ENCODE data around the gene CYFIP1. TPM values are rescaled to one million over a fixed set of nuclear protein-coding genes. Genes with fewer than 3 reads are reported as not detected.

The CYFIP1 gene
- total RNA-seq, 1 experiment from 2014 or later, result 84.2 TPM

DNA sequence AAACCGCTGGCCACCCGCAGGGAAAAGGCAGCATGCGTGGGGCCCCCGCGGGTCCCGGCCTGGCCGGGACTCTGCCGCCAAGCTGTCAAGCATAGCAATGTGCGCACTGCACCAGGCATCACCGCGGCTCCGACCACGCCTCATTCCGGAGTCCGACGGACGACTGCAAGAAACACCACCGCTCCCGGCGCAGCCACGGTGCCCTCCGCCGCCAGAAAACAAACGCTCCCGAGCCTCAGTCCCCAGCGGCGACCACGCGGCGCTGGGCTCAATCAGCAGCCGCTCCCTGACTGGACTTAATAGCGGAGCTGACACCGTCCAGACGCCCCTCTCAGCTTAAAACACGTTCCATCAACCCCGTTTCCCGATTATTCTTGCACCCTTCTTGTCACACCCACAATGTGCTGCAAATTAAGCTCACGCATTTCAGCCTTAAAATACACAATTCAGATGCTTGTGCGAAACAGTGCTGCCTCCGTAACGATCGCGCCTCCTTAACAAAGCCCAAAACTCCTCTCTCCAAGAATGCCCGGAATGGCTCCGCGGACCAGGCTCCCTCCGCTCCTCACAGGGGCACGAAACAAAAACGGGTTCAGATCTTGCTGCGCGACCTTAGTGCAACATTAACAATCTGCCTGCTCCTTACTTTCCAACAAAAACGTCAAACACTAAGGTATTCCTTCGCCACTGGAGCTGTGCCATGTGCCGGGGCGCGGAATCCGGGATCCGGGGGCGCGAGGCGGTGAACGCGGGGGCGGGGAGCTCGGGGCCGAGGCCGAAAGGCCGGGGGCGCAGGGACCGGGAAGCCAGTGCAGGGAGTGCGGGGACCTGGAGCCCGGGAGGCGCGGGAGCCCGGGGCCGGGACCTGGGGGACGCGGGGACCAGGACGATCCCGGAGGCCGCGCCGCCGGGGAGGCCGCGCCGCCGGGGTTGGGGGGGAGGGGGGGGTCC, 655 bp downstream of the CYFIP1 start:
- Histone ChIP-seq H3K36me3 (replicated peaks; ENCODE audit: control insufficient read depth, insufficient read depth, low read length) (no peaks in the 10 kb centered on the region), H3K4me3 (ENCODE audit: insufficient read depth, low read depth, low read length) (peak overlapping the region; percentile 85), H3K27me3 (ENCODE audit: control insufficient read depth, insufficient read depth, low read length) (peaks cover 22% of the 10 kb centered on the region)
- peak; percentile 78 for DNase-seq

DNA sequence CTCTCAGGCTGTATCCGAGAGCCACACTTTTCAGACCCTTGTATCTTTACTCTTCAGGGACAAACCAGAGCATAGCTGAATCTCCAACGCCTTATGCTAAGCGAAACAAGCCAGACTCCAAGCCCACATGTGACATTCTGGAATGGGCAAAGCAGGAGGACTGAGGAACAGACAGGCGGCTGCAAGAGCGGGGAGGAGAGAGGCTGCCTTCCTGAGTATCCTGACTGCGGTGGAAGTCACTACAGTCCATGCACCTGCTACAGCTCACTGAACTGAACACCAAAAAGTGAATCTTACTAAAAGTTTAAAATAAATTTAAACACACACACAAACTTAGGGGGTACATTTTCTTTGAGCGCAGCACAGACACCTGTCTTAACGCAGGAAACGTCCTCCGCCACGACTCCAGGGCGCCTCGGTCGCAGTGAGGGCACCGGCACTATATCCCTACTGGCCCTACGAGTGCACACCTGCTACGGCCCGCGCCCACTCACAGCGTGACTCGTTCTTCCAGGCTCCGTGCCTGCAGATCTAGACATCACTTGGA, 1.4 kb downstream of the CYFIP1 start:
- Histone ChIP-seq H3K36me3 (replicated peaks; ENCODE audit: control insufficient read depth, insufficient read depth, low read length) (no peaks in the 10 kb centered on the region), H3K27me3 (ENCODE audit: control insufficient read depth, insufficient read depth, low read length) (peaks cover 22% of the 10 kb centered on the region), H3K4me3 (ENCODE audit: insufficient read depth, low read depth, low read length) (peak overlapping the region; percentile 85)
- peak; percentile 73 for DNase-seq

DNA sequence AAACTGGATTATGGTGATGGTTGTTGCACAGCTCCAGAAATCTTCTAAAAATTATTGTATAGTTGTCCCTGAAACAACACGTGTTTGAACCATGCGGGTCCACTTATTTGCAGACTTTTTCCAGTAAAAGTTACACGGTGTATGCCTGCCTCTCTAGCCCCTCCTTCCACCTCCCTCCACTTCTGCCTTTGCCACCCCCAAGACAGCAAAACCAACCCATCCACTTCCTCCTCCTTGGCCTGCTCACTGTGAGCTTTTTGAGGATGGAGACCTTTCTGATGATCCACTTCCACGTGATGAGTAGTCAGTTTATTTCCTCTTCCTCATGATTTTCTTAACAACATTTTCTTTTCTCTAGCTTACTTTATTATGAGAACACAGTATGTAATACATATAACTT, 5.4 kb downstream of the CYFIP1 start:
- no peak overlapping the region for H3K4me3 ChIP-seq (ENCODE audit: insufficient read depth, low read depth, low read length)
- H3K36me3 ChIP-seq (replicated peaks; ENCODE audit: control insufficient read depth, insufficient read depth, low read length), result no peaks in the 10 kb centered on the region
- peaks cover 14% of the 10 kb centered on the region for H3K27me3 ChIP-seq (ENCODE audit: control insufficient read depth, insufficient read depth, low read length)
- no peak for DNase-seq

DNA sequence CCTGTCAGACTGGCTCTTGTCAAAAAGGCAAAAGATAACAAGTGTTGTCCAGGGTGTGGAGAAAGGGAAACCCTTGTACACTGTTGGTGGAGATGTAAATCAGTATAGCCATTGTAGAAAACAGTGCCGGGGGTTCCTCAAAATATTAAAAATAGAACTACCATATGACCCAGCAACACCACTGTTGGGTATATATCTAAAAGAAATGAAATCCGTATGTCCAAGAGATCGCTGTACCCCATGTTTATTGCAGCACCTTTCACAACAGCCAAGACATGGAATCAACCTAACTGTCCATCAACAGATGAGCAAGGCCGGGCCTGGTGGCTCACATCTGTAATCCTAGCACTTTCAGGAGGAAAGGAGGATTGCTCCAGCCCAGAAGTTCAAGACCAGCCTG, 6.2 kb downstream of the CYFIP1 start:
- no peak overlapping the region for H3K4me3 ChIP-seq (ENCODE audit: insufficient read depth, low read depth, low read length)
- no peaks in the 10 kb centered on the region for H3K36me3 ChIP-seq (replicated peaks; ENCODE audit: control insufficient read depth, insufficient read depth, low read length)
- no peak for DNase-seq
- peaks cover 6% of the 10 kb centered on the region for H3K27me3 ChIP-seq (ENCODE audit: control insufficient read depth, insufficient read depth, low read length)

DNA sequence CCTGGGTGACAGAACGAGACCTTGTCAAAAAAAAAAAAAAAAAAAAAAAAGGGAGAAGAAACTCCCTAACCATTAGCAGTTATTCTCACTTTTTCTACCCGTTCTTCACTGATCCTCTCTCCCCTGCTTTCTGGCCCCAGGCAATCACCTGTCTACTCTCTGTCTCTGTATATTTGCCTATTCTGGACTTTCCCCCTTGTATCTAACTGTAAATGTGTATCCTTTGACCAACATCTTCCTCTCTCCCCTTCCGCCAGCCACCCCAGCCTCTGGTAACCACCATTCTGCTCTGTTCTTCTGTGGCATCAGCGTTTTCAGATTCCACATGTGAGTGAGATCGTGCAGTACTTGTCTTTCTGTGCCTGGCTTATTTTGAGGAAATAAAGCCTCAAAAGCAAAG, 6.9 kb downstream of the CYFIP1 start:
- Histone ChIP-seq H3K27me3 (ENCODE audit: control insufficient read depth, insufficient read depth, low read length) (no peaks in the 10 kb centered on the region), H3K4me3 (ENCODE audit: insufficient read depth, low read depth, low read length) (no peak overlapping the region), H3K36me3 (replicated peaks; ENCODE audit: control insufficient read depth, insufficient read depth, low read length) (no peaks in the 10 kb centered on the region)
- no peak for DNase-seq

DNA sequence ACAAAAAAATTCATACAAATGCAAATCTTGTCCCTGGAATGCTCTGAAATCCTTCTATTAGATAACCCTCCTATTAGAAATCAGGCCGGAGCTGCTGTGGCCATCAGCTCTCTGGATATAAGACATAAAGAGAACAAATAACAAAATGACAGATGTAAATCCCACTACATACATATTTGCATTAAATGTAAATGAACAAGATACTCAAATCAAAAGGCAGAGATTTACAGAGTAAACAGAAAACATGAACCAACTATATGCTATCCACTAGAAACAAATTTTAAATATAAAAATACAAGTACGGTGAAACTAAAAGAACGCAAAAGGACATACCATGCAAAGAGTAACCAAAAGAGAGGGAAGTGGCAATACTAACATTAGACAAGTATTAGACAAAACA, 10.7 kb downstream of the CYFIP1 start:
- Histone ChIP-seq H3K36me3 (replicated peaks; ENCODE audit: control insufficient read depth, insufficient read depth, low read length) (no peaks in the 10 kb centered on the region), H3K27me3 (ENCODE audit: control insufficient read depth, insufficient read depth, low read length) (no peaks in the 10 kb centered on the region), H3K4me3 (ENCODE audit: insufficient read depth, low read depth, low read length) (no peak overlapping the region)
- no peak for DNase-seq

DNA sequence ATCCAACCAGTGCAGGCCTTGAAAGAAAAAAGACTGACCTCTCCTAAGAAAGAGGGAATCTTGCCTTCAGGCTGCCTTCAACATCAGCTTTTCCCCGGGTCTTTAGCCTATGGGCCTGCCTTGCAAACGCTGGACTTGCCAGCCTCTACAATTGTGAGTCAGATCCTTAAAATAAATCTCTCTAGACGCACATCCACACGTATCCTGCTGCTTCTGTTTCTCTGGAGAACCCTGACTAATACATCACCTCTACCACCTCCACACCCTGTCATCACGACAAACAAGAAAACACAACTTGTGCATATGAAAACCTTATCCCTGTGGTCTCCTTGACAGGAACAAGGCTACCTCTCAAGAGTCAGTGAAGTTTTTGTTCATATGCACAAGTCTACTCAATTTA, 11.8 kb downstream of the CYFIP1 start:
- Histone ChIP-seq H3K36me3 (replicated peaks; ENCODE audit: control insufficient read depth, insufficient read depth, low read length) (no peaks in the 10 kb centered on the region), H3K4me3 (ENCODE audit: insufficient read depth, low read depth, low read length) (no peak overlapping the region), H3K27me3 (ENCODE audit: control insufficient read depth, insufficient read depth, low read length) (no peaks in the 10 kb centered on the region)
- no peak for DNase-seq

DNA sequence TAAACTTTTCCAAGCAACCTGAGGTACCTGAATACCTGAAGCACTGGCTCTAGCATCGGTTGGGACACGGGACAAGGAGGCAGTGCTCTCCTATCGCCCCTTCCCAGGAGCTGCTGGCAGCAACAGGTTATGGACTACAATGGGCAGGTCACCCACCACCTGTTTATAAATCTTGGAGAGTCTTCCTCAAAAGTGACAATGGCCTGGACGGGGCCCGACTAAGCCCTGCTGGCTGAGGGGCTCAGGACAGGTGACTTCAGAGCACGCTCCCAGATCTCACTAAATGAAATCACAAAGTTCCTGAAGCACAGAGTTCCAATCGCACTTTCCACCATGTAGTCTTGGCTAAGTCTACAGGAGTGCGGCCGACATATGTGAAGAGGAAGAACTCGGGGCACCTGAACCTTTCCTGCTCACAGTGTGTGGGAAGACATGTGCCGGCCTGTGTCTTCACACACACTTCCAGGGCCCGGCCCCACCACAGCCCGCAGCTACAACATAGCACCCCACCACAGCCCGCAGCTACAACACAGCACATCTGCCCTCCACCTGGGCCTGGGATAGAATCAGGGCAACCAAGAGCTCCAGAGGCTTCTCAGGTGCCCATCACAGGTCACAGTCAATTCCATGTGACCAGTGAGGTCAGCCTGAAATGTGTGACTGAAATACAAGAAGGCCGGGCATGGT, 12.9 kb downstream of the CYFIP1 start:
- no peak for DNase-seq
- H3K27me3 ChIP-seq (ENCODE audit: control insufficient read depth, insufficient read depth, low read length), result no peaks in the 10 kb centered on the region
- no peak overlapping the region for H3K4me3 ChIP-seq (ENCODE audit: insufficient read depth, low read depth, low read length)
- no peaks in the 10 kb centered on the region for H3K36me3 ChIP-seq (replicated peaks; ENCODE audit: control insufficient read depth, insufficient read depth, low read length)

DNA sequence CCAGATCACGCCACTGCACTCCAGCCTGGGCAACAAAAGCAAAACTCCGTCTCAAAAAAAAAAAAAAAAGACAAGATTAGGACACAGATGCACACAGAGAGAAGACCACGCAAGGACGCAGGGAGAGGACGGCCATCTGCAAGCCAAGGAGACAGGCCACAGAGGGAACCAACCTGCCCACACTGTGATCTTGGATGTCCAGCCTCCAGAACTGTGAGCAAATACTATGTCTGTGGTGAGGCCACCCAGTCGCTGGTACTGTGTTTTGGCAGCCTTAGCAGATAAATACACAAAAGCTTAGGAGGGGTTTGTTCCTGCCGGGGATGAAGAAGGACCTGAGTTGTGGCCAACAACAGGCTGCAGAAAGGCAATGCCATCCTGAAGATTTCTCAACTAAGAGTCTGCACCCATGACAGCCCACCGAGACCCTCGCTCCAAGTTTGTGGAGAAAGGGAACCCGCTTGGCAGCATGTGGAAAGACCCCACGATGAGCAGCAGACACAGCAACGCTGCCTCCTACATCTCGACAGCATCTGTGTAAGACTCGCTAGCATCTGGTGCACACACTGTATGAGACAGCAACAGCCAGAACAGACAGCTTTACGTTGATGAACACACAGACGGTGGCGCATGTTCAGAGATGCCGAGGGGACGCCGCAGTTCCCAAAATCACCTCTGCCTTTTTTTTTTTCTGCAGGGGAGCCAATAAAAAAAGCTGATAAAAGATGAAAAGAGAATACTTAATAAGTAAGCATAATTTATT, 13.7 kb downstream of the CYFIP1 start:
- no peaks in the 10 kb centered on the region for H3K36me3 ChIP-seq (replicated peaks; ENCODE audit: control insufficient read depth, insufficient read depth, low read length)
- H3K4me3 ChIP-seq (ENCODE audit: insufficient read depth, low read depth, low read length), result no peak overlapping the region
- no peak for DNase-seq
- no peaks in the 10 kb centered on the region for H3K27me3 ChIP-seq (ENCODE audit: control insufficient read depth, insufficient read depth, low read length)

DNA sequence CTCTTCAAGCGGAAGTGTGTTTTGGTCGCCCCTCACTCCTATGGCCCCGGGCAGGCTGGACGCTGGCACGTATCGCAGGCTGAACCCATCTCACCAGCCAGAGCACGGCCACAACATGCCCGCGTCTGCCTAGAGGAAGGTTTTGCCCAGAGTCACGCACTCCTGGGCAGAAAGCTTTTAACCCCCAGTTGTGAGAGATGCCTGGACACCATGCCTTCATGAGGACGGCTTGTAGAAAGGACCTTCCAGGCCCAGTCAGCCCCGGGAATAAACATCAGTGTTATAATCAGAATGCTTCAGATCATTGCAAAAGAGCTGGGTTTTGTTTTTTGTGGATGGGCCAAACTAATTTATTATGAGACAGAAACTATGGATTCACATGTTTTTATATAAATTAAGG, 16.5 kb downstream of the CYFIP1 start:
- no peak for DNase-seq
- Histone ChIP-seq H3K27me3 (ENCODE audit: control insufficient read depth, insufficient read depth, low read length) (no peaks in the 10 kb centered on the region), H3K36me3 (replicated peaks; ENCODE audit: control insufficient read depth, insufficient read depth, low read length) (no peaks in the 10 kb centered on the region), H3K4me3 (ENCODE audit: insufficient read depth, low read depth, low read length) (no peak overlapping the region)

DNA sequence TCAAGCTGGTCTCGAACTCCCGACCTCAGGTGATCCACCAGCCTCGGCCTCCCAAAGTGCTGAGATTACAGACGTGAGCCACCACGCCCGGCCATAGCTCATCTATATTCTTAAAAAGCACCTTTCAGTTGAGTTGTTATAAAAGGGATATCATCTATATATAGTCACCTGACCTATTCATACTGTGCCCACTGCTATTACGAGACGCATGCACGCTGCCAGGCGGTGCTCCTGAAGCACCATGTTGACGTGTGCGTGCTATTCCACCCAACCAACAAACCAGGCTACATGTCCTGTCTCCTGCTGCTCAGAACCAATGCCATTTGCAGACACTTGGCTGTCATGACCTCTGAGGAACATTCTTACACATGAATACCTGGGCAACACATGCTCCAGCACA, 17.6 kb downstream of the CYFIP1 start:
- H3K36me3 ChIP-seq (replicated peaks; ENCODE audit: control insufficient read depth, insufficient read depth, low read length), result no peaks in the 10 kb centered on the region

DNA sequence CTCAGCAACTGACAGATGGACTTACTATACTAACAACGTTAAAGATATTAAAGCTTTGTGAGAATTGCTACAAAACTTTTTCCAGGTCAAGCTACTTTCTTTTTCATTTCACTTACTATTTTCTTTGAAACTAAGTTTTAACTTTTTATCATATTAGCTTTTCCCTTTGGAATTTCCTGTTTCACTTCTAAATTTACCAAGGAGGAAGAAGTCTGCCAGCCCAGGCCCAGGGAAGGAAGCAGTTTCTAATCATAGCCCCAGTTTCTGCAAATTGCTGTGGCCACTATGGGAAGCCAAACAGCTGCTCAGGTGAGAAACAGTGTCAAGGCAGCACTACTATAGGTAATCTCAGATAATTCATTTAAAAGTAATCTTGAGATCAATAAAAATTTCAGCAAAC, 18.4 kb downstream of the CYFIP1 start:
- DNase-seq, result no peak
- no peaks in the 10 kb centered on the region for H3K27me3 ChIP-seq (ENCODE audit: control insufficient read depth, insufficient read depth, low read length)
- no peaks in the 10 kb centered on the region for H3K36me3 ChIP-seq (replicated peaks; ENCODE audit: control insufficient read depth, insufficient read depth, low read length)
- H3K4me3 ChIP-seq (ENCODE audit: insufficient read depth, low read depth, low read length), result no peak overlapping the region

More for the DNA sequence above, 17.6 kb downstream of the CYFIP1 start:
- H3K4me3 ChIP-seq (ENCODE audit: insufficient read depth, low read depth, low read length), result no peak overlapping the region
- no peak for DNase-seq
- H3K27me3 ChIP-seq (ENCODE audit: control insufficient read depth, insufficient read depth, low read length), result no peaks in the 10 kb centered on the region

DNA sequence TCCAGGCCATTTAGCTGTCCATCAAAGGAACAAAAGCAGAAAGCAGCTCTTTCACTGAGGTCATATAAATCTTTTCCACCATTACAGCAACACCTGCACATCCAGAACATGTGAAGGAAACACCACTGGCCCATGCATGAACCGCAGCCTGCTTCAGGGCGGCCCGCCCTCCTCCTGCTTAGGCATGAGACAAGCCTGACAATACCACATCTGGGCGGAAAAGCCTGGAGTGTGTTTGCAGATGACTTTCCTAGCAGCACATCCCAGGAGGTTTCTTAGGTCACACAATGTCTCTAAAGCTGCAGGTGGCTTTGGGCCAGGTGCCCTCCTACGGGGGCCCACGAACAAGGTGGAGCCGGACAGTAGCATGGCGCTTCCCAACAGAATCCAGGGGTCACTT, 19.6 kb downstream of the CYFIP1 start:
- Histone ChIP-seq H3K36me3 (replicated peaks; ENCODE audit: control insufficient read depth, insufficient read depth, low read length) (no peaks in the 10 kb centered on the region), H3K4me3 (ENCODE audit: insufficient read depth, low read depth, low read length) (no peak overlapping the region), H3K27me3 (ENCODE audit: control insufficient read depth, insufficient read depth, low read length) (no peaks in the 10 kb centered on the region)
- no peak for DNase-seq

DNA sequence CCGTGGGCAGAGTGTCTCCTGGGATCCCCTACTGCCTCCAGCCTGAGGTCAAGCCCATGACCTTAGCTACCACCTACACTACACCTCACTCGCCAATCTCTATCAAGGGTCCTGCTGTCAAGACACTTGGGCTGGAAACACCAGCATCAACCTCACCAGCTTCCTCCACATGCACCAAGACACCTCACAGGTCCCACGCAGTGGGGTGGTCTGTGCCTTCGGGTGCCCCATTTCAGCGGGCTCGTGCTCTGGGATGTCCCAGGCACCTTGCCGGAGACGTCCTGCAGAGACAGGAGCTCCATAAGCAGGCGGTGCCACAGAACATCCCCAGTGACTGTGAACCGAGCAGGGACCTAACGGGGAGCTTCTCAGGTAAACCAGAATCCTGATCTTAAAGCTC, 20.0 kb downstream of the CYFIP1 start:
- H3K36me3 ChIP-seq (replicated peaks; ENCODE audit: control insufficient read depth, insufficient read depth, low read length), result no peaks in the 10 kb centered on the region

More for the DNA sequence above, 20.0 kb downstream of the CYFIP1 start:
- no peaks in the 10 kb centered on the region for H3K27me3 ChIP-seq (ENCODE audit: control insufficient read depth, insufficient read depth, low read length)
- H3K4me3 ChIP-seq (ENCODE audit: insufficient read depth, low read depth, low read length), result no peak overlapping the region
- no peak for DNase-seq
